Activated naive CD8-positive, alpha-beta T cell treated with anti-CD3 and anti-CD28 coated beads, Interleukin-2, amount 50 U/mL, for 16 hours (primary cell): ENCODE measurements around the gene PCDHGA7.
"Not testable (repeated sequence)": the region's sequence is repeated elsewhere in the genome, so short reads cannot be mapped to it uniquely, and the experiment has no call there.

Experiments used
- DNase-seq: peaks from one replicate; pipeline ENCODE4 v3.0.0-alpha.2; 2020; ENCODE audit warnings: low read depth, low spot score

PCDHGA7 gene

GRCh38 chr5:141382469-141383294 is at the start of gene PCDHGA7:
PCDHGA7 (plus strand) TSS chr5:141382742; CDS start chr5:141382900, 158 bp downstream.
- DNase-seq, result no peak

- no peak for DNase-seq
Measured at GRCh38 chr5:141338538-141339306, 43.8 kb upstream of the PCDHGA7 start, which contains the start of gene PCDHGA2. PCDHGA2 (plus strand) TSS chr5:141338760.

GRCh38 chr5:141340781-141341354 is 41.7 kb upstream of the PCDHGA7 start:
- not testable (repeated sequence) for DNase-seq

GRCh38 chr5:141342773-141343172 is 39.8 kb upstream of the PCDHGA7 start:
- DNase-seq, result no peak

- DNase-seq, result no peak
Measured at GRCh38 chr5:141343242-141343952, 39.1 kb upstream of the PCDHGA7 start, which contains the start of gene PCDHGA3. PCDHGA3 (plus strand) TSS chr5:141343829; CDS start chr5:141344034, 205 bp downstream.

GRCh38 chr5:141343953-141344463 is 38.5 kb upstream of the PCDHGA7 start:
- DNase-seq, result no peak

GRCh38 chr5:141345327-141345726 is 37.2 kb upstream of the PCDHGA7 start:
- DNase-seq, result no peak

GRCh38 chr5:141346017-141346416 is 36.5 kb upstream of the PCDHGA7 start:
- DNase-seq, result not testable (repeated sequence)

- DNase-seq, result no peak
Measured at GRCh38 chr5:141349917-141350619, 32.5 kb upstream of the PCDHGA7 start, which contains the start of gene PCDHGB1. PCDHGB1 (plus strand) TSS chr5:141350099; CDS start chr5:141350261, 162 bp downstream.

- DNase-seq, result no peak
Measured at GRCh38 chr5:141351591-141351990, 31.0 kb upstream of the PCDHGA7 start.

GRCh38 chr5:141354900-141355469 is 27.6 kb upstream of the PCDHGA7 start, which contains the start of gene PCDHGA4:
PCDHGA4 (plus strand) TSS chr5:141355021; CDS start chr5:141355108, 87 bp downstream.
- DNase-seq, result no peak

- no peak for DNase-seq
Measured at GRCh38 chr5:141355641-141356040, 26.9 kb upstream of the PCDHGA7 start.

GRCh38 chr5:141356133-141356532 is 26.4 kb upstream of the PCDHGA7 start:
- DNase-seq, result no peak

- no peak for DNase-seq
Measured at GRCh38 chr5:141356950-141357349, 25.6 kb upstream of the PCDHGA7 start.

- no peak for DNase-seq
Measured at GRCh38 chr5:141359790-141360426, 22.6 kb upstream of the PCDHGA7 start, which contains the start of gene PCDHGB2. PCDHGB2 (plus strand) TSS chr5:141359994; CDS start chr5:141360136, 142 bp downstream.

- DNase-seq, result no peak
Measured at GRCh38 chr5:141360685-141361084, 21.9 kb upstream of the PCDHGA7 start.

GRCh38 chr5:141362719-141363118 is 19.8 kb upstream of the PCDHGA7 start:
- DNase-seq, result no peak

GRCh38 chr5:141363952-141364660 is 18.4 kb upstream of the PCDHGA7 start, which contains the start of gene PCDHGA5:
PCDHGA5 (plus strand) TSS chr5:141364162; CDS start chr5:141364331, 169 bp downstream.
- DNase-seq, result no peak
